H1 (cell line): ENCODE measurements around the gene BMERB1. TPM values are rescaled to one million over a fixed set of nuclear protein-coding genes. Genes with fewer than 3 reads are reported as not detected.

Experiments
- CTCF ChIA-PET: fragments of 300-600 bp; sonication (Branson Sonifier 250); formaldehyde crosslinking; loops from one replicate; lab custom pipeline; 2021; ENCODE audit not compliant: partially characterized antibody; lab: Charles Lee
- POLR2A ChIA-PET: fragments of 300-600 bp; sonication (Branson Sonifier 250); formaldehyde crosslinking; loops from one replicate; lab custom pipeline; 2021; ENCODE audit warnings: inconsistent platforms; ENCODE audit not compliant: partially characterized antibody; lab: Charles Lee
- DNase-seq, 2 experiments: peaks; one replicate each; pipeline versions ENCODE4 v3.0.0 to v3.0.0-alpha.2; 2010 to 2022; ENCODE audit warnings: low spot score in 2 of 2, low read depth in 1 of 2, mixed read lengths in 1 of 2
- FAIRE-seq: peaks from 2 replicates; lab custom pipeline; 2011; peaks lifted over from hg19 to GRCh38; lab: Jason Lieb, UNC
- H2AFZ ChIP-seq: 2 replicates; pipeline ENCODE4 v1.8.1; 2012; ENCODE audit warnings: low read length, inconsistent platforms
- H2AK5ac ChIP-seq: 2 replicates; pipeline ENCODE4 v1.6.1; 2013; ENCODE audit warnings: low read depth, low read length
- H2BK120ac ChIP-seq: replicated peaks from 2 replicates; pipeline ENCODE3; 2013; ENCODE audit warnings: low read depth, low read length, inconsistent platforms
- H2BK12ac ChIP-seq: 2 replicates; pipeline ENCODE4 v1.6.1; 2013; ENCODE audit warnings: low read depth, low read length
- H2BK15ac ChIP-seq: 2 replicates; pipeline ENCODE4 v1.6.1; 2013; ENCODE audit warnings: low read length
- H2BK20ac ChIP-seq: 2 replicates; pipeline ENCODE4 v1.6.1; 2013; ENCODE audit warnings: low read length
- H2BK5ac ChIP-seq: 2 replicates; pipeline ENCODE4 v1.6.1; 2013; ENCODE audit warnings: low read depth, low read length
- H3K14ac ChIP-seq: 2 replicates; pipeline ENCODE4 v1.6.1; 2013; ENCODE audit warnings: inconsistent platforms; ENCODE audit not compliant: insufficient read length
- H3K18ac ChIP-seq: 2 replicates; pipeline ENCODE4 v1.6.1; 2013; ENCODE audit warnings: low read length; ENCODE audit errors: extremely low read depth
- H3K23ac ChIP-seq: 2 replicates; pipeline ENCODE4 v1.6.1; 2013; ENCODE audit warnings: inconsistent platforms; ENCODE audit not compliant: insufficient read length
- H3K23me2 ChIP-seq: 2 replicates; pipeline ENCODE4 v1.6.1; 2013; ENCODE audit warnings: low read depth, low read length
- H3K27ac ChIP-seq: 2 replicates; pipeline ENCODE4 v1.6.1; 2011; ENCODE audit warnings: low read depth, low read length, inconsistent platforms
- H3K27me3 ChIP-seq, 4 experiments: replicated peaks in 1 of 4; 1 replicate in 1 of 4; 2 replicates in 3 of 4; pipeline versions ENCODE4 v1.6.1 to v1.8.1; 2011 to 2013; ENCODE audit warnings: low read length in 3 of 4, mild to moderate bottlenecking in 3 of 4, inconsistent platforms in 2 of 4, mixed read lengths in 2 of 4, moderate library complexity in 1 of 4; ENCODE audit not compliant: control insufficient read depth in 3 of 4, insufficient read depth in 3 of 4; ENCODE audit errors: extremely low read depth in 1 of 4
- H3K36me3 ChIP-seq, 4 experiments: 2 replicates each; pipeline versions ENCODE4 v1.6.1 to v1.8.1; 2011 to 2013; ENCODE audit warnings: mild to moderate bottlenecking in 4 of 4, low read length in 3 of 4, moderate library complexity in 2 of 4, control low read depth in 1 of 4, inconsistent platforms in 1 of 4; ENCODE audit not compliant: insufficient read depth in 4 of 4, control insufficient read depth in 2 of 4
- H3K4ac ChIP-seq: replicated peaks from 2 replicates; pipeline ENCODE3; 2013; ENCODE audit warnings: low read length, low read depth, mixed read lengths, inconsistent platforms; ENCODE audit not compliant: insufficient read length
- H3K4me1 ChIP-seq, 4 experiments: replicated peaks in 1 of 4; 1 replicate in 1 of 4; 2 replicates in 3 of 4; pipeline versions ENCODE4 v1.6.1 to v1.8.1; 2011 to 2013; ENCODE audit warnings: low read length in 3 of 4, inconsistent platforms in 2 of 4, mixed read lengths in 1 of 4; ENCODE audit not compliant: insufficient read depth in 4 of 4, control insufficient read depth in 3 of 4
- H3K4me2 ChIP-seq, 2 experiments: 2 replicates each; pipeline versions ENCODE4 v1.6.1 to v1.8.1; 2011 to 2013; ENCODE audit warnings: low read depth in 2 of 2, low read length in 2 of 2, control low read depth in 1 of 2, inconsistent platforms in 1 of 2, mild to moderate bottlenecking in 1 of 2; ENCODE audit not compliant: insufficient read depth in 1 of 2
- H3K4me3 ChIP-seq, 4 experiments: fragments of 200-600, 300-600 bp in 1 of 4; sonication (generic), shearing (Covaris generic), sonication (Bioruptor Twin) in 1 of 4; 2 replicates each; pipeline versions ENCODE4 v1.5.1 to v1.8.1; 2011 to 2016; ENCODE audit warnings: low read length in 4 of 4, low read depth in 3 of 4, control low read depth in 2 of 4, inconsistent platforms in 2 of 4, mild to moderate bottlenecking in 2 of 4, mixed read lengths in 1 of 4, moderate library complexity in 1 of 4; ENCODE audit not compliant: insufficient read depth in 2 of 4; ENCODE audit errors: extremely low read depth in 1 of 4
- H3K56ac ChIP-seq: replicated peaks from 2 replicates; pipeline ENCODE3; 2013; ENCODE audit warnings: low read depth, mild to moderate bottlenecking, mixed read lengths, low read length, inconsistent platforms; ENCODE audit not compliant: insufficient read length
- H3K79me1 ChIP-seq: 2 replicates; pipeline ENCODE4 v1.6.1; 2013; ENCODE audit warnings: low read depth, low read length, control low read depth
- H3K79me2 ChIP-seq, 2 experiments: 2 replicates each; pipeline versions ENCODE4 v1.6.1 to v1.8.1; 2012 to 2013; ENCODE audit warnings: low read length in 2 of 2, mild to moderate bottlenecking in 2 of 2, inconsistent platforms in 1 of 2; ENCODE audit not compliant: insufficient read depth in 2 of 2, control insufficient read depth in 1 of 2
- H3K9ac ChIP-seq, 4 experiments: replicated peaks in 1 of 4; 1 replicate in 1 of 4; 2 replicates in 3 of 4; pipeline versions ENCODE4 v1.6.1 to v1.8.1; 2011 to 2013; ENCODE audit warnings: low read depth in 3 of 4, low read length in 3 of 4, control low read depth in 2 of 4, mild to moderate bottlenecking in 2 of 4, moderate library complexity in 2 of 4, inconsistent platforms in 1 of 4; ENCODE audit errors: extremely low read depth in 1 of 4
- H3K9me3 ChIP-seq, 2 experiments: 2 replicates each; pipeline versions ENCODE4 v1.6.1 to v1.8.1; 2012 to 2013; ENCODE audit warnings: mild to moderate bottlenecking in 2 of 2, moderate library complexity in 2 of 2, control low read depth in 1 of 2, inconsistent platforms in 1 of 2, low read depth in 1 of 2, low read length in 1 of 2, mixed read lengths in 1 of 2; ENCODE audit not compliant: insufficient read depth in 2 of 2
- H4K20me1 ChIP-seq, 2 experiments: replicated peaks in 1 of 2; 2 replicates each; pipeline versions ENCODE3 to v1.8.1; 2011 to 2013; ENCODE audit warnings: inconsistent platforms in 2 of 2, low read length in 2 of 2, mild to moderate bottlenecking in 1 of 2; ENCODE audit not compliant: insufficient read depth in 2 of 2, control insufficient read depth in 1 of 2
- H4K5ac ChIP-seq: 2 replicates; pipeline ENCODE4 v1.6.1; 2013; ENCODE audit warnings: low read length, low read depth, mixed read lengths, inconsistent platforms; ENCODE audit not compliant: insufficient read length
- H4K8ac ChIP-seq: 2 replicates; pipeline ENCODE4 v1.8.0; 2013; ENCODE audit warnings: mild to moderate bottlenecking, moderate library complexity, low read length, inconsistent platforms; ENCODE audit not compliant: insufficient read depth; ENCODE audit errors: extremely low read depth
- H4K91ac ChIP-seq: replicated peaks from 2 replicates; pipeline ENCODE3; 2013; ENCODE audit warnings: low read length, mixed read lengths, inconsistent platforms; ENCODE audit not compliant: insufficient read length
- ATF3 ChIP-seq: IDR thresholded peaks from 2 replicates; pipeline ENCODE4 v1.6.1; 2011; ENCODE audit warnings: low read depth, mild to moderate bottlenecking, low read length; ENCODE audit not compliant: insufficient read depth
- BACH1 ChIP-seq: IDR thresholded peaks from 2 replicates; pipeline ENCODE4 v1.6.1; 2012; ENCODE audit warnings: low read length, improper control_type of control experiment
- CBX8 ChIP-seq: fragments of 300-800, 300-1000 bp; sonication (generic); IDR thresholded peaks from 2 replicates; pipeline ENCODE4 v1.7.1; 2016; ENCODE audit warnings: low read depth, low read length, borderline replicate concordance
- CHD1 ChIP-seq: IDR thresholded peaks from 2 replicates; pipeline ENCODE4 v1.6.1; 2012; ENCODE audit warnings: low read depth, low read length, improper control_type of control experiment
- CHD2 ChIP-seq: IDR thresholded peaks from 2 replicates; pipeline ENCODE4 v1.6.1; 2012; ENCODE audit warnings: low read length, improper control_type of control experiment
- CREB1 ChIP-seq: IDR thresholded peaks from 2 replicates; pipeline ENCODE4 v1.6.1; 2012; ENCODE audit warnings: inconsistent platforms
- GABPA ChIP-seq: IDR thresholded peaks from 2 replicates; pipeline ENCODE4 v1.6.1; 2011; ENCODE audit warnings: mild to moderate bottlenecking, low read length, moderate library complexity, borderline replicate concordance; ENCODE audit not compliant: insufficient read depth
- KDM4A ChIP-seq: IDR thresholded peaks from one replicate; pipeline ENCODE4 v1.7.1; 2012; ENCODE audit warnings: low read depth, mild to moderate bottlenecking, moderate library complexity, low read length, inconsistent platforms; ENCODE audit not compliant: severe bottlenecking
- MAX ChIP-seq: IDR thresholded peaks from 2 replicates; pipeline ENCODE4 v1.6.1; 2012; ENCODE audit warnings: inconsistent platforms
- NANOG ChIP-seq: IDR thresholded peaks from 2 replicates; pipeline ENCODE4 v1.6.1; 2011; ENCODE audit warnings: low read length, low read depth, mild to moderate bottlenecking, inconsistent platforms; ENCODE audit not compliant: insufficient read depth, poor library complexity, severe bottlenecking
- RAD21 ChIP-seq, 2 experiments: IDR thresholded peaks in 1 of 2; conservative IDR thresholded peaks in 1 of 2; 2 replicates each; pipeline ENCODE4 v1.6.1; 2011; ENCODE audit warnings: low read depth in 2 of 2, low read length in 2 of 2, improper control_type of control experiment in 1 of 2, inconsistent platforms in 1 of 2, mild to moderate bottlenecking in 1 of 2, moderate library complexity in 1 of 2
- RNF2 ChIP-seq: fragments of 200-900, 300-1000 bp; sonication (generic); IDR thresholded peaks from 2 replicates; pipeline ENCODE4 v1.7.1; 2016; ENCODE audit warnings: borderline replicate concordance, low read depth, mild to moderate bottlenecking, antibody characterized with exemption, low read length; ENCODE audit not compliant: poor library complexity, severe bottlenecking; ENCODE audit errors: missing control alignments
- TAF1 ChIP-seq: IDR thresholded peaks from 2 replicates; pipeline ENCODE4 v1.6.1; 2011; ENCODE audit warnings: mild to moderate bottlenecking, low read depth, low read length
- WGBS, 2 experiments: shearing (Covaris generic) in 1 of 2; methylation state at CpG; one replicate each; pipeline versions ENCODE4 v1.1.6 to v1.1.7; 2013 to 2015; ENCODE audit warnings: low lambda C conversion rate in 2 of 2, mixed read lengths in 2 of 2, inconsistent platforms in 1 of 2, low coverage in 1 of 2, missing lambda C conversion rate in 1 of 2; ENCODE audit not compliant: insufficient replicate concordance in 2 of 2, insufficient coverage in 1 of 2, insufficient read length in 1 of 2; ENCODE audit errors: extremely low coverage in 1 of 2, missing lambda C conversion rate in 1 of 2; 5-methylcytosine and 5-hydroxymethylcytosine counted together
- polyA plus RNA-seq, 7 experiments: library from polyadenylated mRNA; depleted of rRNA in 3 of 7; stranded (reverse) in 5 of 7; unstranded in 2 of 7; fragments of >200 nt in 5 of 7; fragments of 200-250 nt in 2 of 7; gene quantifications; 1 replicate in 5 of 7; 2 replicates in 1 of 7; 4 replicates in 1 of 7; pipeline versions ENCODE4 v1.2.1 to v1.2.3, GENCODE V29; 2011 to 2013; ENCODE audit warnings: missing spikeins in 2 of 7, mixed read lengths in 2 of 7
- total RNA-seq: library from RNA; stranded (reverse); fragmentation: NEBNext Ultra II Directional; extraction: Animal tissue kit (Norgen Biotek cat#: 25700); gene quantifications from 2 replicates; pipeline ENCODE4 v1.2.1, GENCODE V29; 2021

Gene BMERB1
- total and polyA plus RNA-seq, 2 of the 8 experiments (the other 6 are each of a cell fraction or from before 2014, with no cell fraction given), result 23.5 to 27.1 TPM

GRCh38 chr16:15491411-15491810 lies 57.0 kb downstream of the BMERB1 start:
- Histone ChIP-seq H3K4me2 (no peak overlapping the region), H3K9ac (no peak overlapping the region), H3K23ac (no peak overlapping the region), H3K18ac (no peak overlapping the region), H3K27ac (no peak overlapping the region), H2BK12ac (no peak overlapping the region), H2AFZ (no peak overlapping the region), H3K79me1 (no peaks in the 10 kb centered on the region), H3K27me3 (no peaks in the 10 kb centered on the region), H3K4ac (no peak overlapping the region), H3K36me3 (no peaks in the 10 kb centered on the region), H4K20me1 (peaks cover 0 to 4% of the 10 kb centered on the region in 2 experiments), H3K56ac (no peak overlapping the region), H3K23me2 (peaks cover 4% of the 10 kb centered on the region; the same call in 1 of the 2 replicates), H2BK15ac (no peak overlapping the region), H2BK120ac (no peak overlapping the region), H2BK5ac (no peak overlapping the region), H3K4me3 (no peak overlapping the region), H3K9me3 (no peaks in the 10 kb centered on the region; a peak in 1 of 4 replicates), H4K5ac (no peak overlapping the region), H3K14ac (no peak overlapping the region), H3K79me2 (no peaks in the 10 kb centered on the region; a peak in 1 of 4 replicates), H2BK20ac (no peak overlapping the region), H2AK5ac (no peak overlapping the region; the same call in 1 of the 2 replicates), H4K91ac (no peak overlapping the region), H3K4me1 (peaks cover 0 to 4% (median 0%) of the 10 kb centered on the region in 4 experiments; a peak in 1 of 7 replicates), H4K8ac (no peak overlapping the region)
- ChIA-PET CTCF (interaction anchor here (1.1 kb wide), 1 partner anchor 59 kb away, joined by 5 read pairs; no protein-coding TSS in a partner anchor), POLR2A (no interaction called here)
- DNase-seq (no peak), FAIRE-seq (no peak)
- 84% methylated on average over 4 of the region's 4 CpGs; no CpG with 5 or more reads in 1 of the 2 experiments for WGBS, 2 experiments
- no peak for TF ChIP-seq CREB1
- TF ChIP-seq CBX8, result no peak
- TF ChIP-seq MAX, result no peak
- TF ChIP-seq CHD2, result no peak
- TF ChIP-seq GABPA, result no peak
- TF ChIP-seq RNF2, result no peak
- no peak for TF ChIP-seq KDM4A
- TF ChIP-seq CHD1, result no peak
- no peak for TF ChIP-seq ATF3
- no peak for TF ChIP-seq TAF1
- no peak for TF ChIP-seq NANOG
- no peak for TF ChIP-seq RAD21 (IDR thresholded peaks at IDR 0.05 in 1 of 2, conservative IDR thresholded peaks at IDR 0.05 in 1 of 2; ENCODE audit: low read depth in 2 of 2, low read length in 2 of 2)
- TF ChIP-seq BACH1, result no peak
